GM23338 (cell line): ENCODE measurements around the gene ARL5C.

ENCODE experiments used
- CREB1 ChIP-seq: fragments of 250-450 bp; sonication (Bioruptor Pico); IDR thresholded peaks from 2 replicates; pipeline ENCODE4 v1.5.0; 2020; ENCODE audit warnings: low read depth, mild to moderate bottlenecking, moderate library complexity
- CTCF ChIP-seq, 2 experiments: fragments of 200-600 bp in 1 of 2; sonication (generic) in 1 of 2; conservative IDR thresholded peaks; 2 replicates each; pipeline versions ENCODE4 v1.5.1 to v1.6.1; 2016 to 2017; ENCODE audit warnings: antibody characterized with exemption in 2 of 2, low read depth in 2 of 2, mild to moderate bottlenecking in 2 of 2, moderate library complexity in 1 of 2
- JUNB ChIP-seq: IDR thresholded peaks from one replicate; pipeline ENCODE4 v1.6.1; 2016; ENCODE audit warnings: antibody characterized with exemption; ENCODE audit not compliant: unreplicated experiment

GRCh38 chr17:39170109-39170508 lies 4.1 kb upstream of the ARL5C start:
- TF ChIP-seq JUNB (no peak), CTCF (conservative IDR thresholded peaks at IDR 0.05; ENCODE audit: low read depth in 2 of 2) (no peak), CREB1 (CRISPR knock-in tag) (no peak)
